HEK293 (cell line): ENCODE measurements around the gene NIT1.
A peak's percentile ranks its signal among the peaks of the same experiment; 100 is the strongest.

Experiments used
- INSM2 ChIP-seq: fragments of 450-650 bp; formaldehyde crosslinking; IDR thresholded peaks from 2 replicates; pipeline ENCODE4 v1.5.1; 2016; ENCODE audit warnings: missing biosample characterization, missing genetic modification characterization
- PBX3 ChIP-seq: sonication (generic); formaldehyde crosslinking; IDR thresholded peaks from 2 replicates; pipeline ENCODE4 v1.8.1; 2022; ENCODE audit warnings: mild to moderate bottlenecking, moderate library complexity, missing genetic modification reagents
- ZEB2 ChIP-seq: fragments of 450-650 bp; formaldehyde crosslinking; IDR thresholded peaks from 2 replicates; pipeline ENCODE4 v1.5.1; 2016; ENCODE audit warnings: missing biosample characterization, missing genetic modification characterization
- ZNF10 ChIP-seq: fragments of 450-650 bp; formaldehyde crosslinking; IDR thresholded peaks from 2 replicates; pipeline ENCODE4 v1.5.1; 2017; ENCODE audit warnings: missing biosample characterization, missing genetic modification characterization
- ZNF157 ChIP-seq: fragments of 450-650 bp; formaldehyde crosslinking; IDR thresholded peaks from 2 replicates; pipeline ENCODE4 v1.5.1; 2016; ENCODE audit warnings: missing biosample characterization, missing genetic modification characterization
- ZNF16 ChIP-seq: fragments of 450-650 bp; formaldehyde crosslinking; IDR thresholded peaks from 2 replicates; pipeline ENCODE4 v1.5.1; 2016; ENCODE audit warnings: low read depth, missing biosample characterization, missing genetic modification characterization
- ZNF175 ChIP-seq: fragments of 450-650 bp; formaldehyde crosslinking; IDR thresholded peaks from 2 replicates; pipeline ENCODE4 v1.5.1; 2016; ENCODE audit warnings: missing biosample characterization, missing genetic modification characterization
- ZNF211 ChIP-seq: fragments of 450-650 bp; formaldehyde crosslinking; IDR thresholded peaks from 2 replicates; pipeline ENCODE4 v1.5.1; 2016; ENCODE audit warnings: low read depth, missing biosample characterization, missing genetic modification characterization
- ZNF274 ChIP-seq, 2 experiments: fragments of 200-500 bp in 1 of 2; fragments of 450-650 bp in 1 of 2; sonication (Bioruptor generic) in 1 of 2; formaldehyde crosslinking in 1 of 2; IDR thresholded peaks; 2 replicates each; pipeline versions ENCODE4 v1.5.1 to v1.6.1; 2014 to 2016; ENCODE audit warnings: borderline replicate concordance in 1 of 2, inconsistent platforms in 1 of 2, low read length in 1 of 2, missing biosample characterization in 1 of 2, missing genetic modification characterization in 1 of 2
- ZNF280C ChIP-seq: fragments of 450-650 bp; formaldehyde crosslinking; IDR thresholded peaks from 2 replicates; pipeline ENCODE4 v1.5.1; 2016; ENCODE audit warnings: missing biosample characterization, missing genetic modification characterization
- ZNF292 ChIP-seq: fragments of 450-650 bp; formaldehyde crosslinking; IDR thresholded peaks from 2 replicates; pipeline ENCODE4 v1.5.1; 2016; ENCODE audit warnings: low read depth, missing biosample characterization, missing genetic modification characterization, borderline replicate concordance
- ZNF302 ChIP-seq: fragments of 450-650 bp; formaldehyde crosslinking; IDR thresholded peaks from 2 replicates; pipeline ENCODE4 v1.5.1; 2016; ENCODE audit warnings: missing biosample characterization, missing genetic modification characterization, low read depth
- ZNF354C ChIP-seq: fragments of 450-650 bp; formaldehyde crosslinking; IDR thresholded peaks from 2 replicates; pipeline ENCODE4 v1.5.1; 2016; ENCODE audit warnings: missing biosample characterization, missing genetic modification characterization, low read depth, borderline replicate concordance
- ZNF37A ChIP-seq: fragments of 450-650 bp; IDR thresholded peaks from 2 replicates; pipeline ENCODE4 v1.5.1; 2018; ENCODE audit warnings: missing biosample characterization, missing genetic modification characterization
- ZNF416 ChIP-seq: fragments of 450-650 bp; formaldehyde crosslinking; IDR thresholded peaks from 2 replicates; pipeline ENCODE4 v1.5.1; 2016; ENCODE audit warnings: missing biosample characterization, missing genetic modification characterization
- ZNF488 ChIP-seq: fragments of 450-650 bp; formaldehyde crosslinking; IDR thresholded peaks from 2 replicates; pipeline ENCODE4 v1.5.1; 2016; ENCODE audit warnings: missing biosample characterization, missing genetic modification characterization
- ZNF544 ChIP-seq: fragments of 450-650 bp; formaldehyde crosslinking; IDR thresholded peaks from 2 replicates; pipeline ENCODE4 v1.5.0; 2017; ENCODE audit warnings: missing biosample characterization, missing genetic modification characterization
- ZNF549 ChIP-seq: fragments of 450-650 bp; IDR thresholded peaks from 2 replicates; pipeline ENCODE4 v1.5.1; 2018; ENCODE audit warnings: missing biosample characterization, missing genetic modification characterization, mild to moderate bottlenecking, inconsistent platforms, moderate library complexity
- ZNF610 ChIP-seq: fragments of 450-650 bp; formaldehyde crosslinking; IDR thresholded peaks from 2 replicates; pipeline ENCODE4 v1.5.1; 2016; ENCODE audit warnings: missing biosample characterization, missing genetic modification characterization, borderline replicate concordance
- ZNF624 ChIP-seq: fragments of 450-650 bp; formaldehyde crosslinking; IDR thresholded peaks from 2 replicates; pipeline ENCODE4 v1.5.1; 2017; ENCODE audit warnings: missing biosample characterization, missing genetic modification characterization
- ZNF626 ChIP-seq: fragments of 450-650 bp; sonication (Bioruptor Pico); formaldehyde crosslinking; IDR thresholded peaks from 2 replicates; pipeline ENCODE4 v1.5.1; 2018; ENCODE audit warnings: missing biosample characterization, missing genetic modification characterization, inconsistent platforms
- ZNF747 ChIP-seq: fragments of 450-650 bp; formaldehyde crosslinking; IDR thresholded peaks from 2 replicates; pipeline ENCODE4 v1.5.1; 2016; ENCODE audit warnings: missing biosample characterization, missing genetic modification characterization
- ZNF768 ChIP-seq: fragments of 450-650 bp; formaldehyde crosslinking; IDR thresholded peaks from 2 replicates; pipeline ENCODE4 v1.5.1; 2018; ENCODE audit warnings: missing biosample characterization, mild to moderate bottlenecking, missing genetic modification characterization
- ZNF777 ChIP-seq: fragments of 450-650 bp; formaldehyde crosslinking; IDR thresholded peaks from 2 replicates; pipeline ENCODE4 v1.5.1; 2017; ENCODE audit warnings: missing biosample characterization, missing genetic modification characterization, borderline replicate concordance
- ZNF837 ChIP-seq: fragments of 450-650 bp; formaldehyde crosslinking; IDR thresholded peaks from 2 replicates; pipeline ENCODE4 v1.5.1; 2016; ENCODE audit warnings: missing biosample characterization, missing genetic modification characterization
- TF ChIP-seq, protein P1 (sequence below): fragments of 450-650 bp; formaldehyde crosslinking; IDR thresholded peaks from 2 replicates; pipeline ENCODE4 v1.5.1; 2016; ENCODE audit warnings: missing biosample characterization, missing genetic modification characterization, low read depth
- TF ChIP-seq, protein P2 (sequence below): fragments of 450-650 bp; formaldehyde crosslinking; IDR thresholded peaks from 2 replicates; pipeline ENCODE4 v1.5.1; 2016; ENCODE audit warnings: missing biosample characterization, missing genetic modification characterization
- TF ChIP-seq, protein P3 (sequence below): fragments of 450-650 bp; formaldehyde crosslinking; IDR thresholded peaks from 2 replicates; pipeline ENCODE4 v1.5.1; 2017; ENCODE audit warnings: missing biosample characterization, missing genetic modification characterization

Gene NIT1

DNA sequence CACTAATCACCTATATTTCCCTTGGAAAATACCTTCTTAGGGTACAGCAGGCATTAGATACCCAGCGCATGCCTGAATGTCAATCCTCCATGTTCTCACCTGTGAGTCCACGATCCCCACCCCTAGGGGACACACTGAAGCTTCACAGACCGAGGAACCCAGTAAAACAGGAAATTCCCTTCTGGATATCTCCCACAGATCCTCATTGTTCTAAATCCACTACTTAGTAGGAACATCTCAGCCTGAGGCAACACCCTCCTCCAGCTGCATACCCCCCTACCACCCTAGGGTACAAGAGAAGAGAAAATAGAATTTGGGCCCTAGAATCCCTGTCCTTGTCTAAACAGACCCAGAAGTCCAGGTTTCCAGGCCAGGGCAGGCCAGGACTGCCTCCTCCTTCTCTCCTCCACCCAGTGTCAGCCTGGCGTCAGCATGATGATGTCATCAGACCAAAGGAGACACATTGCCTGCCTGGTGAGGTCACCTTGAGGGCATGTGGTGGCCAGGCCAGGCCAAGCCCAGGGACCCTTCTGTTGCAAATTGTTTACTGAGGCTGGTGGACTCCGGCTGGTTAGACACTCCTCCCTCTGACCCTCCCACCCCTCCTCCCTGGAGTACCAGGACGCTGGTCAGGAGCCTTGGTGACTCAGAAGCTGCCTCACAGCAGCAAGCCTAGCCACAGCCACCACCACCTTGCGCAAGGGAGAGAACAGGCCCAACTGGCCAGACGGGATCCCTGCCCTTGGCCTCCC lies 34.7 kb upstream of the NIT1 start (continued):
- TF ChIP-seq ZNF302 (tag by site-specific recombination) (no peak), ZEB2 (tag by site-specific recombination) (peak; percentile 22; the same call in 1 of the 2 replicates), ZNF777 (no peak), ZNF16 (tag by site-specific recombination) (no peak), ZNF624 (no peak), ZNF10 (tag by site-specific recombination) (no peak), ZNF157 (tag by site-specific recombination) (no peak), ZNF274 (IDR thresholded peaks at IDR 0.05; ENCODE audit: low read length) (no peak), ZNF274 (tag by site-specific recombination; IDR thresholded peaks at IDR 0.05; ENCODE audit: borderline replicate concordance) (no peak), ZNF626 (tag by site-specific recombination) (no peak), ZNF175 (tag by site-specific recombination) (no peak), ZNF354C (tag by site-specific recombination) (no peak), ZNF416 (no peak), ZNF280C (tag by site-specific recombination) (no peak), ZNF488 (tag by site-specific recombination) (no peak), ZNF37A (tag by site-specific recombination) (no peak), ZNF544 (tag by site-specific recombination) (no peak), ZNF747 (tag by site-specific recombination) (no peak), ZNF837 (no peak), ZNF549 (tag by site-specific recombination) (no peak), INSM2 (tag by site-specific recombination) (peak; percentile 45; the same call in 1 of the 2 replicates), ZNF768 (no peak), ZNF211 (tag by site-specific recombination) (no peak), ZNF610 (tag by site-specific recombination) (no peak), PBX3 (CRISPR knock-in tag) (no peak), ZNF292 (tag by site-specific recombination) (no peak)
- TF ChIP-seq, protein P1, sequence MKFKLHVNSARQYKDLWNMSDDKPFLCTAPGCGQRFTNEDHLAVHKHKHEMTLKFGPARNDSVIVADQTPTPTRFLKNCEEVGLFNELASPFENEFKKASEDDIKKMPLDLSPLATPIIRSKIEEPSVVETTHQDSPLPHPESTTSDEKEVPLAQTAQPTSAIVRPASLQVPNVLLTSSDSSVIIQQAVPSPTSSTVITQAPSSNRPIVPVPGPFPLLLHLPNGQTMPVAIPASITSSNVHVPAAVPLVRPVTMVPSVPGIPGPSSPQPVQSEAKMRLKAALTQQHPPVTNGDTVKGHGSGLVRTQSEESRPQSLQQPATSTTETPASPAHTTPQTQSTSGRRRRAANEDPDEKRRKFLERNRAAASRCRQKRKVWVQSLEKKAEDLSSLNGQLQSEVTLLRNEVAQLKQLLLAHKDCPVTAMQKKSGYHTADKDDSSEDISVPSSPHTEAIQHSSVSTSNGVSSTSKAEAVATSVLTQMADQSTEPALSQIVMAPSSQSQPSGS (tag by site-specific recombination) = peak; percentile 97
- TF ChIP-seq, protein P2, sequence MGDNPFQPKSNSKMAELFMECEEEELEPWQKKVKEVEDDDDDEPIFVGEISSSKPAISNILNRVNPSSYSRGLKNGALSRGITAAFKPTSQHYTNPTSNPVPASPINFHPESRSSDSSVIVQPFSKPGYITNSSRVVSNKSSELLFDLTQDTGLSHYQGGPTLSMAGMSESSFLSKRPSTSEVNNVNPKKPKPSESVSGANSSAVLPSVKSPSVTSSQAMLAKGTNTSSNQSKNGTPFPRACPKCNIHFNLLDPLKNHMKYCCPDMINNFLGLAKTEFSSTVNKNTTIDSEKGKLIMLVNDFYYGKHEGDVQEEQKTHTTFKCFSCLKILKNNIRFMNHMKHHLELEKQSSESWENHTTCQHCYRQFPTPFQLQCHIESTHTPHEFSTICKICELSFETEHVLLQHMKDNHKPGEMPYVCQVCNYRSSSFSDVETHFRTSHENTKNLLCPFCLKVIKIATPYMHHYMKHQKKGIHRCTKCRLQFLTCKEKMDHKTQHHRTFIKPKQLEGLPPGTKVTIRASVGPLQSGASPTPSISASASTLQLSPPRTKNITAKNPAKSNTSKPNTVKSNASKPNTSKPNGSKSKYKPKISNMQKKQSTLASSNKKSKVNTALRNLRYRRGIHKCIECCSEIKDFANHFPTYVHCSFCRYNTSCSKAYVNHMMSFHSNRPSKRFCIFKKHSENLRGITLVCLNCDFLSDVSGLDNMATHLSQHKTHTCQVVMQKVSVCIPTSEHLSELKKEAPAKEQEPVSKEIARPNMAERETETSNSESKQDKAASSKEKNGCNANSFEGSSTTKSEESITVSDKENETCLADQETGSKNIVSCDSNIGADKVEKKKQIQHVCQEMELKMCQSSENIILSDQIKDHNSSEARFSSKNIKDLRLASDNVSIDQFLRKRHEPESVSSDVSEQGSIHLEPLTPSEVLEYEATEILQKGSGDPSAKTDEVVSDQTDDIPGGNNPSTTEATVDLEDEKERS (tag by site-specific recombination) = no peak
- TF ChIP-seq, protein P3, sequence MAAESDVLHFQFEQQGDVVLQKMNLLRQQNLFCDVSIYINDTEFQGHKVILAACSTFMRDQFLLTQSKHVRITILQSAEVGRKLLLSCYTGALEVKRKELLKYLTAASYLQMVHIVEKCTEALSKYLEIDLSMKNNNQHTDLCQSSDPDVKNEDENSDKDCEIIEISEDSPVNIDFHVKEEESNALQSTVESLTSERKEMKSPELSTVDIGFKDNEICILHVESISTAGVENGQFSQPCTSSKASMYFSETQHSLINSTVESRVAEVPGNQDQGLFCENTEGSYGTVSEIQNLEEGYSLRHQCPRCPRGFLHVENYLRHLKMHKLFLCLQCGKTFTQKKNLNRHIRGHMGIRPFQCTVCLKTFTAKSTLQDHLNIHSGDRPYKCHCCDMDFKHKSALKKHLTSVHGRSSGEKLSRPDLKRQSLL (tag by site-specific recombination) = no peak
